Osteoblast (primary cell): ENCODE measurements around the gene ARHGAP9. TPM values are rescaled to one million over a fixed set of nuclear protein-coding genes. Genes with fewer than 3 reads are reported as not detected.
"Not testable (repeated sequence)": the region's sequence is repeated elsewhere in the genome, so short reads cannot be mapped to it uniquely, and the experiment has no call there.

Source experiments
- DNase-seq: peaks from one replicate; pipeline ENCODE4 v3.0.0; 2011; ENCODE audit warnings: low spot score, mixed read lengths; ENCODE audit not compliant: insufficient read length; ENCODE audit errors: missing footprints
- H2AFZ ChIP-seq: 2 replicates; pipeline ENCODE4 v1.6.0; 2011; ENCODE audit warnings: mild to moderate bottlenecking, low read length
- H3K27ac ChIP-seq: 2 replicates; pipeline ENCODE4 v1.5.1; 2011; ENCODE audit warnings: mild to moderate bottlenecking, low read depth, low read length, moderate library complexity
- H3K27me3 ChIP-seq: 2 replicates; pipeline ENCODE4 v1.6.0; 2012; ENCODE audit warnings: mild to moderate bottlenecking, control low read depth, inconsistent platforms, low read length, moderate library complexity; ENCODE audit not compliant: insufficient read depth
- H3K36me3 ChIP-seq: 2 replicates; pipeline ENCODE4 v1.5.1; 2011; ENCODE audit warnings: mild to moderate bottlenecking, low read length, control low read depth, moderate library complexity; ENCODE audit not compliant: insufficient read depth
- H3K4me1 ChIP-seq: 2 replicates; pipeline ENCODE4 v1.5.1; 2011; ENCODE audit warnings: mild to moderate bottlenecking, low read length, control low read depth, moderate library complexity; ENCODE audit not compliant: insufficient read depth
- H3K4me2 ChIP-seq: 2 replicates; pipeline ENCODE4 v1.6.0; 2011; ENCODE audit warnings: mild to moderate bottlenecking, low read length; ENCODE audit not compliant: insufficient read depth
- H3K4me3 ChIP-seq: fragments of 200-600 bp; sonication (generic); 3 replicates; pipeline ENCODE4 v1.5.1; 2012; ENCODE audit warnings: mild to moderate bottlenecking, low read length, inconsistent platforms; ENCODE audit not compliant: insufficient read depth
- H3K79me2 ChIP-seq: 2 replicates; pipeline ENCODE4 v1.6.0; 2012; ENCODE audit warnings: mild to moderate bottlenecking, low read length, control low read depth, inconsistent platforms; ENCODE audit not compliant: insufficient read depth
- H3K9me3 ChIP-seq: 2 replicates; pipeline ENCODE4 v1.5.1; 2011; ENCODE audit warnings: low read depth, low read length, control low read depth
- H4K20me1 ChIP-seq: 2 replicates; pipeline ENCODE4 v1.6.0; 2012; ENCODE audit warnings: mild to moderate bottlenecking, low read length, control low read depth; ENCODE audit not compliant: insufficient read depth
- CTCF ChIP-seq: IDR thresholded peaks from 2 replicates; pipeline ENCODE4 v1.5.1; 2011; ENCODE audit warnings: mild to moderate bottlenecking, low read depth, low read length, moderate library complexity; ENCODE audit errors: extremely low read depth
- total RNA-seq: library from RNA; depleted of rRNA; stranded (reverse); fragments of >200 nt; gene quantifications from 2 replicates; pipeline ENCODE4 v1.2.3, GENCODE V29; 2012

ARHGAP9 gene
- total RNA-seq, 1 donor: 0.36 TPM

- not testable (repeated sequence) for DNase-seq, H3K27ac ChIP-seq, H3K27me3 ChIP-seq, H3K4me2 ChIP-seq, H2AFZ ChIP-seq, H3K9me3 ChIP-seq, H3K4me3 ChIP-seq
- Histone ChIP-seq H3K36me3 (peaks cover 88% of the 10 kb centered on the region), H3K4me1 (peaks cover 19% of the 10 kb centered on the region), H4K20me1 (peaks cover 23% of the 10 kb centered on the region), H3K79me2 (peaks cover 22% of the 10 kb centered on the region)
Observed at GRCh38 chr12:57513677-57514076, 34.0 kb upstream of the ARHGAP9 start.

- no peak for TF ChIP-seq CTCF
- Histone ChIP-seq H3K4me2 (no peak overlapping the region), H3K36me3 (peaks cover 86% of the 10 kb centered on the region), H4K20me1 (peaks cover 19% of the 10 kb centered on the region), H3K4me3 (no peak overlapping the region), H2AFZ (no peak overlapping the region), H3K27ac (no peak overlapping the region), H3K9me3 (no peaks in the 10 kb centered on the region), H3K27me3 (no peaks in the 10 kb centered on the region), H3K79me2 (peaks cover 18% of the 10 kb centered on the region), H3K4me1 (peaks cover 15% of the 10 kb centered on the region)
- no peak for DNase-seq
Observed at GRCh38 chr12:57513266-57513665, 33.6 kb upstream of the ARHGAP9 start.

GRCh38 chr12:57512665-57513064 is 33.0 kb upstream of the ARHGAP9 start:
- Histone ChIP-seq H3K9me3 (no peaks in the 10 kb centered on the region), H3K4me1 (peaks cover 9% of the 10 kb centered on the region), H4K20me1 (peaks cover 15% of the 10 kb centered on the region), H3K27ac (no peak overlapping the region), H3K4me2 (no peak overlapping the region), H3K79me2 (peaks cover 14% of the 10 kb centered on the region), H3K36me3 (peaks cover 80% of the 10 kb centered on the region), H3K4me3 (no peak overlapping the region), H2AFZ (no peak overlapping the region), H3K27me3 (no peaks in the 10 kb centered on the region)
- no peak for DNase-seq
- TF ChIP-seq CTCF: no peak

- H3K4me2 ChIP-seq: no peak overlapping the region
- H2AFZ ChIP-seq: no peak overlapping the region
- no peak overlapping the region for H3K27ac ChIP-seq
- no peaks in the 10 kb centered on the region for H3K27me3 ChIP-seq
- no peaks in the 10 kb centered on the region for H3K9me3 ChIP-seq
- peaks cover 71% of the 10 kb centered on the region for H3K36me3 ChIP-seq
- H3K4me1 ChIP-seq: no peaks in the 10 kb centered on the region
- H4K20me1 ChIP-seq: peaks cover 7% of the 10 kb centered on the region
- no peak overlapping the region for H3K4me3 ChIP-seq
- no peak for TF ChIP-seq CTCF
- peaks cover 7% of the 10 kb centered on the region for H3K79me2 ChIP-seq
- DNase-seq: no peak
Observed at GRCh38 chr12:57511588-57512325, 32.1 kb upstream of the ARHGAP9 start.
